Measurements from ENCODE around the gene ACTR2. TPM values are rescaled to one million over a fixed set of nuclear protein-coding genes. Genes with fewer than 3 reads are reported as not detected.
A peak's percentile ranks its signal among the peaks of the same experiment; 100 is the strongest.

ACTR2 gene
- total and polyA plus RNA-seq, 2 of the 13 experiments (the other 11 are each of a cell fraction or from before 2014, with no cell fraction given): 51.2 to 100 TPM

GRCh38 chr2:65186093-65186868 is 41.4 kb upstream of the ACTR2 start (continued):
- TF ChIP-seq ZNF672 (CRISPR knock-in tag; IDR thresholded peaks at IDR 0.05) (no peak), ZNF230 (CRISPR knock-in tag; IDR thresholded peaks at IDR 0.05) (no peak), XRCC5 (optimal IDR thresholded peaks at IDR 0.05; ENCODE audit: low read length) (no peak), ZNF646 (CRISPR knock-in tag; IDR thresholded peaks at IDR 0.05) (peak; percentile 17; the same call in 1 of the 2 replicates), CHCHD3 (CRISPR knock-in tag; IDR thresholded peaks at IDR 0.05) (no peak), ARID2 (CRISPR knock-in tag; IDR thresholded peaks at IDR 0.05; ENCODE audit: borderline replicate concordance) (no peak; the same call in 1 of the 2 replicates)
- TF ChIP-seq, protein P1, sequence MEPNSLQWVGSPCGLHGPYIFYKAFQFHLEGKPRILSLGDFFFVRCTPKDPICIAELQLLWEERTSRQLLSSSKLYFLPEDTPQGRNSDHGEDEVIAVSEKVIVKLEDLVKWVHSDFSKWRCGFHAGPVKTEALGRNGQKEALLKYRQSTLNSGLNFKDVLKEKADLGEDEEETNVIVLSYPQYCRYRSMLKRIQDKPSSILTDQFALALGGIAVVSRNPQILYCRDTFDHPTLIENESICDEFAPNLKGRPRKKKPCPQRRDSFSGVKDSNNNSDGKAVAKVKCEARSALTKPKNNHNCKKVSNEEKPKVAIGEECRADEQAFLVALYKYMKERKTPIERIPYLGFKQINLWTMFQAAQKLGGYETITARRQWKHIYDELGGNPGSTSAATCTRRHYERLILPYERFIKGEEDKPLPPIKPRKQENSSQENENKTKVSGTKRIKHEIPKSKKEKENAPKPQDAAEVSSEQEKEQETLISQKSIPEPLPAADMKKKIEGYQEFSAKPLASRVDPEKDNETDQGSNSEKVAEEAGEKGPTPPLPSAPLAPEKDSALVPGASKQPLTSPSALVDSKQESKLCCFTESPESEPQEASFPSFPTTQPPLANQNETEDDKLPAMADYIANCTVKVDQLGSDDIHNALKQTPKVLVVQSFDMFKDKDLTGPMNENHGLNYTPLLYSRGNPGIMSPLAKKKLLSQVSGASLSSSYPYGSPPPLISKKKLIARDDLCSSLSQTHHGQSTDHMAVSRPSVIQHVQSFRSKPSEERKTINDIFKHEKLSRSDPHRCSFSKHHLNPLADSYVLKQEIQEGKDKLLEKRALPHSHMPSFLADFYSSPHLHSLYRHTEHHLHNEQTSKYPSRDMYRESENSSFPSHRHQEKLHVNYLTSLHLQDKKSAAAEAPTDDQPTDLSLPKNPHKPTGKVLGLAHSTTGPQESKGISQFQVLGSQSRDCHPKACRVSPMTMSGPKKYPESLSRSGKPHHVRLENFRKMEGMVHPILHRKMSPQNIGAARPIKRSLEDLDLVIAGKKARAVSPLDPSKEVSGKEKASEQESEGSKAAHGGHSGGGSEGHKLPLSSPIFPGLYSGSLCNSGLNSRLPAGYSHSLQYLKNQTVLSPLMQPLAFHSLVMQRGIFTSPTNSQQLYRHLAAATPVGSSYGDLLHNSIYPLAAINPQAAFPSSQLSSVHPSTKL (CRISPR knock-in tag; IDR thresholded peaks at IDR 0.05): peak; percentile 14; the same call in 1 of the 2 replicates
- TF ChIP-seq, protein P2, sequence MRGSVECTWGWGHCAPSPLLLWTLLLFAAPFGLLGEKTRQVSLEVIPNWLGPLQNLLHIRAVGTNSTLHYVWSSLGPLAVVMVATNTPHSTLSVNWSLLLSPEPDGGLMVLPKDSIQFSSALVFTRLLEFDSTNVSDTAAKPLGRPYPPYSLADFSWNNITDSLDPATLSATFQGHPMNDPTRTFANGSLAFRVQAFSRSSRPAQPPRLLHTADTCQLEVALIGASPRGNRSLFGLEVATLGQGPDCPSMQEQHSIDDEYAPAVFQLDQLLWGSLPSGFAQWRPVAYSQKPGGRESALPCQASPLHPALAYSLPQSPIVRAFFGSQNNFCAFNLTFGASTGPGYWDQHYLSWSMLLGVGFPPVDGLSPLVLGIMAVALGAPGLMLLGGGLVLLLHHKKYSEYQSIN (CRISPR knock-in tag; IDR thresholded peaks at IDR 0.05; ENCODE audit: borderline replicate concordance): no peak
- TF ChIP-seq, protein P3, sequence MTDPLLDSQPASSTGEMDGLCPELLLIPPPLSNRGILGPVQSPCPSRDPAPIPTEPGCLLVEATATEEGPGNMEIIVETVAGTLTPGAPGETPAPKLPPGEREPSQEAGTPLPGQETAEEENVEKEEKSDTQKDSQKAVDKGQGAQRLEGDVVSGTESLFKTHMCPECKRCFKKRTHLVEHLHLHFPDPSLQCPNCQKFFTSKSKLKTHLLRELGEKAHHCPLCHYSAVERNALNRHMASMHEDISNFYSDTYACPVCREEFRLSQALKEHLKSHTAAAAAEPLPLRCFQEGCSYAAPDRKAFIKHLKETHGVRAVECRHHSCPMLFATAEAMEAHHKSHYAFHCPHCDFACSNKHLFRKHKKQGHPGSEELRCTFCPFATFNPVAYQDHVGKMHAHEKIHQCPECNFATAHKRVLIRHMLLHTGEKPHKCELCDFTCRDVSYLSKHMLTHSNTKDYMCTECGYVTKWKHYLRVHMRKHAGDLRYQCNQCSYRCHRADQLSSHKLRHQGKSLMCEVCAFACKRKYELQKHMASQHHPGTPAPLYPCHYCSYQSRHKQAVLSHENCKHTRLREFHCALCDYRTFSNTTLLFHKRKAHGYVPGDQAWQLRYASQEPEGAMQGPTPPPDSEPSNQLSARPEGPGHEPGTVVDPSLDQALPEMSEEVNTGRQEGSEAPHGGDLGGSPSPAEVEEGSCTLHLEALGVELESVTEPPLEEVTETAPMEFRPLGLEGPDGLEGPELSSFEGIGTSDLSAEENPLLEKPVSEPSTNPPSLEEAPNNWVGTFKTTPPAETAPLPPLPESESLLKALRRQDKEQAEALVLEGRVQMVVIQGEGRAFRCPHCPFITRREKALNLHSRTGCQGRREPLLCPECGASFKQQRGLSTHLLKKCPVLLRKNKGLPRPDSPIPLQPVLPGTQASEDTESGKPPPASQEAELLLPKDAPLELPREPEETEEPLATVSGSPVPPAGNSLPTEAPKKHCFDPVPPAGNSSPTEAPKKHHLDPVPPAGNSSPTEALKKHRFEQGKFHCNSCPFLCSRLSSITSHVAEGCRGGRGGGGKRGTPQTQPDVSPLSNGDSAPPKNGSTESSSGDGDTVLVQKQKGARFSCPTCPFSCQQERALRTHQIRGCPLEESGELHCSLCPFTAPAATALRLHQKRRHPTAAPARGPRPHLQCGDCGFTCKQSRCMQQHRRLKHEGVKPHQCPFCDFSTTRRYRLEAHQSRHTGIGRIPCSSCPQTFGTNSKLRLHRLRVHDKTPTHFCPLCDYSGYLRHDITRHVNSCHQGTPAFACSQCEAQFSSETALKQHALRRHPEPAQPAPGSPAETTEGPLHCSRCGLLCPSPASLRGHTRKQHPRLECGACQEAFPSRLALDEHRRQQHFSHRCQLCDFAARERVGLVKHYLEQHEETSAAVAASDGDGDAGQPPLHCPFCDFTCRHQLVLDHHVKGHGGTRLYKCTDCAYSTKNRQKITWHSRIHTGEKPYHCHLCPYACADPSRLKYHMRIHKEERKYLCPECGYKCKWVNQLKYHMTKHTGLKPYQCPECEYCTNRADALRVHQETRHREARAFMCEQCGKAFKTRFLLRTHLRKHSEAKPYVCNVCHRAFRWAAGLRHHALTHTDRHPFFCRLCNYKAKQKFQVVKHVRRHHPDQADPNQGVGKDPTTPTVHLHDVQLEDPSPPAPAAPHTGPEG (CRISPR knock-in tag; IDR thresholded peaks at IDR 0.05): no peak

All from HepG2 (cell line).